ENCODE measurements around the gene AIF1L. TPM values are rescaled to one million over a fixed set of nuclear protein-coding genes. Genes with fewer than 3 reads are reported as not detected.

The AIF1L gene
- total and polyA plus RNA-seq, 2 donors (not counting 1 experiment from before 2014, with no cell fraction given), result not detected

GRCh38 chr9:131126059-131126426, 29.7 kb downstream of the AIF1L start:
- ChIA-PET POLR2A (interaction anchor here (1.3 kb wide), 2 partner anchors 112 to 1544 kb away, joined by 3 to 5 read pairs; partner anchors contain the start of gene DDX31), CTCF (no interaction called here)
- intact Hi-C loops (cut with micrococcal nuclease), result loop anchor here (5.0 kb wide), 2 partner anchors 414 to 1289 kb away; partner anchors contain the start of genes C9orf78 and USP20
- H3K36me3 ChIP-seq (replicated peaks in 1 of 2; ENCODE audit: control extremely low read depth in 1 of 2, control insufficient read depth in 1 of 2, extremely low read depth in 1 of 2, insufficient read depth in 2 of 2, low read length in 1 of 2), result peaks cover 3 to 32% of the 10 kb centered on the region in 2 experiments
- peak overlapping the region; percentile 99 for H3K4me3 Mint-ChIP-seq
- WGBS (ENCODE audit: insufficient coverage), result 0% methylated on average over 8 of the region's 11 CpGs
- H3K9me3 Mint-ChIP-seq (ENCODE audit: insufficient read depth), result no peaks in the 10 kb centered on the region
- H3K4me1 ChIP-seq (ENCODE audit: control insufficient read depth in 2 of 2, insufficient read depth in 2 of 2, low read length in 2 of 2), result peaks cover 14 to 17% of the 10 kb centered on the region in 2 donors
- H2AFZ ChIP-seq (ENCODE audit: insufficient read depth, low read depth, low read length, poor library complexity, severe bottlenecking), result peak overlapping the region; percentile 97
- no peaks in the 10 kb centered on the region for H3K9me3 ChIP-seq (ENCODE audit: control extremely low read depth in 1 of 3, control insufficient read depth in 2 of 3, insufficient read depth in 1 of 3, low read length in 2 of 3)
- peaks cover 23% of the 10 kb centered on the region for H3K79me2 ChIP-seq (ENCODE audit: control insufficient read depth, insufficient read depth, low read length)
- no peak for DNase-seq
- H3K27me3 Mint-ChIP-seq, result peaks cover 2% of the 10 kb centered on the region
- peaks cover 27% of the 10 kb centered on the region for H3K4me1 Mint-ChIP-seq
- H3K4me3 ChIP-seq (ENCODE audit: control extremely low read depth in 1 of 5, extremely low read depth in 1 of 5, insufficient read depth in 1 of 5, low read depth in 2 of 5, low read length in 4 of 5), result peak overlapping the region; percentile 76 to 89 (median 86)
- H4K20me1 ChIP-seq (ENCODE audit: control insufficient read depth, insufficient read depth, low read length, poor library complexity, severe bottlenecking), result peaks cover 1% of the 10 kb centered on the region
- peak overlapping the region; percentile 73 to 88 for H3K27ac ChIP-seq (ENCODE audit: low read length in 2 of 2)
- no peak for TF ChIP-seq CTCF (IDR thresholded peaks at IDR 0.05)
- no peak for TF ChIP-seq EZH2 (IDR thresholded peaks at IDR 0.05; ENCODE audit: borderline replicate concordance, insufficient read depth, low read depth, low read length, poor library complexity, severe bottlenecking)
- no peaks in the 10 kb centered on the region for H3K27me3 ChIP-seq (replicated peaks in 1 of 4; ENCODE audit: control extremely low read depth in 1 of 4, control insufficient read depth in 3 of 4, insufficient read depth in 4 of 4, low read length in 3 of 4)
- H3K9ac ChIP-seq (ENCODE audit: low read length), result peak overlapping the region; percentile 83
- H3K27ac Mint-ChIP-seq, result peak overlapping the region; percentile 100
- H3K4me2 ChIP-seq (replicated peaks; ENCODE audit: low read depth, low read length, poor library complexity, severe bottlenecking), result peak overlapping the region; percentile 97
- no peak for ATAC-seq (ENCODE audit: low read depth)

GRCh38 chr9:131129183-131129582, 32.9 kb downstream of the AIF1L start:
- no peaks in the 10 kb centered on the region for H3K9me3 Mint-ChIP-seq (ENCODE audit: insufficient read depth)
- ChIA-PET POLR2A (no interaction called here), CTCF (no interaction called here)
- peaks cover 4% of the 10 kb centered on the region for H4K20me1 ChIP-seq (ENCODE audit: control insufficient read depth, insufficient read depth, low read length, poor library complexity, severe bottlenecking)
- no peak overlapping the region for H3K4me3 Mint-ChIP-seq
- H2AFZ ChIP-seq (ENCODE audit: insufficient read depth, low read depth, low read length, poor library complexity, severe bottlenecking), result no peak overlapping the region
- TF ChIP-seq EZH2 (IDR thresholded peaks at IDR 0.05; ENCODE audit: borderline replicate concordance, insufficient read depth, low read depth, low read length, poor library complexity, severe bottlenecking), result no peak
- no CpG with 5 or more reads among the region's 3 CpGs for WGBS (ENCODE audit: insufficient coverage)
- H3K27ac Mint-ChIP-seq, result no peak overlapping the region
- peaks cover 27% of the 10 kb centered on the region for H3K4me1 Mint-ChIP-seq
- ATAC-seq (ENCODE audit: low read depth) (no peak), DNase-seq (no peak)
- H3K9ac ChIP-seq (ENCODE audit: low read length), result no peak overlapping the region
- H3K4me3 ChIP-seq (ENCODE audit: control extremely low read depth in 1 of 5, extremely low read depth in 1 of 5, insufficient read depth in 1 of 5, low read depth in 2 of 5, low read length in 4 of 5), result no peak overlapping the region
- intact Hi-C loops (cut with micrococcal nuclease), result loop anchor here (5.0 kb wide), 2 partner anchors 417 to 1292 kb away; partner anchors contain the start of genes C9orf78 and USP20
- H3K27me3 Mint-ChIP-seq, result no peaks in the 10 kb centered on the region
- H3K4me2 ChIP-seq (replicated peaks; ENCODE audit: low read depth, low read length, poor library complexity, severe bottlenecking), result no peak overlapping the region
- H3K27ac ChIP-seq (ENCODE audit: low read length in 2 of 2), result no peak overlapping the region
- H3K4me1 ChIP-seq (ENCODE audit: control insufficient read depth in 2 of 2, insufficient read depth in 2 of 2, low read length in 2 of 2), result peaks cover 14 to 17% of the 10 kb centered on the region in 2 donors
- no peaks in the 10 kb centered on the region for H3K9me3 ChIP-seq (ENCODE audit: control extremely low read depth in 1 of 3, control insufficient read depth in 2 of 3, insufficient read depth in 1 of 3, low read length in 2 of 3)
- no peaks in the 10 kb centered on the region for H3K27me3 ChIP-seq (replicated peaks in 1 of 4; ENCODE audit: control extremely low read depth in 1 of 4, control insufficient read depth in 3 of 4, insufficient read depth in 4 of 4, low read length in 3 of 4)
- H3K79me2 ChIP-seq (ENCODE audit: control insufficient read depth, insufficient read depth, low read length), result peaks cover 35% of the 10 kb centered on the region
- H3K36me3 ChIP-seq (replicated peaks in 1 of 2; ENCODE audit: control extremely low read depth in 1 of 2, control insufficient read depth in 1 of 2, extremely low read depth in 1 of 2, insufficient read depth in 2 of 2, low read length in 1 of 2), result peaks cover 5 to 61% of the 10 kb centered on the region in 2 experiments
